GM06990 (cell line): Measurements from ENCODE around the gene HTRA2.

Experiments used
- DNase-seq: peaks from one replicate; pipeline ENCODE4 v3.0.0-alpha.2; 2011; ENCODE audit not compliant: insufficient read length; ENCODE audit errors: extremely low read depth
- H3K27me3 ChIP-seq: replicated peaks from 2 replicates; pipeline ENCODE4 v1.6.0; 2011; ENCODE audit warnings: low read length; ENCODE audit not compliant: control insufficient read depth, insufficient read depth
- H3K36me3 ChIP-seq: 2 replicates; pipeline ENCODE4 v1.5.1; 2011; ENCODE audit warnings: low read length; ENCODE audit not compliant: control insufficient read depth, insufficient read depth
- H3K4me3 ChIP-seq: replicated peaks from 2 replicates; pipeline ENCODE4 v1.5.1; 2011; ENCODE audit warnings: low read depth, mild to moderate bottlenecking, control low read depth, low read length
- TF ChIP-seq, protein P1 (sequence below): IDR thresholded peaks from 2 replicates; pipeline ENCODE4 v1.5.1; 2011; ENCODE audit warnings: low read length, control low read depth, mild to moderate bottlenecking, inconsistent platforms; ENCODE audit not compliant: insufficient read depth, poor library complexity, severe bottlenecking

The HTRA2 gene

DNA sequence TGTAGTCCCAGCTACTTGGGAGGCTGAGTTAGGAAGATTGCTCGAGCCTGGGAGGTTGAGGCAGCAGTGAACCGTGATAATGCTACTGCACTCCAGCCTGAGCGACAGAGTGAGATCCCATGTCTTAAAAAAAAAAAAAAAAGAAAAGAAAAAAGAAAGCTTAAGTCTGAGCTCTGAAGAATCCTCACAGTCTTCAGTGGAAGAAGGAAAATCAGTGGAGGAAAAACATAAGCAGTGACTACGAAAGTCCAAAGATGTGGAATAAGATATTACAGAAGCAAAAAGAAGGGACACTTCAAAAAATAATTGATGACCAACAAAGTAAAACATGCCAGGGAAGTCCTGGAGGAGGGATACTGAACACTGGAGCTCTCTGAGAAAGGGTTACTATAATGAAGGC is 19.5 kb upstream of the HTRA2 start:
- TF ChIP-seq, protein P1, sequence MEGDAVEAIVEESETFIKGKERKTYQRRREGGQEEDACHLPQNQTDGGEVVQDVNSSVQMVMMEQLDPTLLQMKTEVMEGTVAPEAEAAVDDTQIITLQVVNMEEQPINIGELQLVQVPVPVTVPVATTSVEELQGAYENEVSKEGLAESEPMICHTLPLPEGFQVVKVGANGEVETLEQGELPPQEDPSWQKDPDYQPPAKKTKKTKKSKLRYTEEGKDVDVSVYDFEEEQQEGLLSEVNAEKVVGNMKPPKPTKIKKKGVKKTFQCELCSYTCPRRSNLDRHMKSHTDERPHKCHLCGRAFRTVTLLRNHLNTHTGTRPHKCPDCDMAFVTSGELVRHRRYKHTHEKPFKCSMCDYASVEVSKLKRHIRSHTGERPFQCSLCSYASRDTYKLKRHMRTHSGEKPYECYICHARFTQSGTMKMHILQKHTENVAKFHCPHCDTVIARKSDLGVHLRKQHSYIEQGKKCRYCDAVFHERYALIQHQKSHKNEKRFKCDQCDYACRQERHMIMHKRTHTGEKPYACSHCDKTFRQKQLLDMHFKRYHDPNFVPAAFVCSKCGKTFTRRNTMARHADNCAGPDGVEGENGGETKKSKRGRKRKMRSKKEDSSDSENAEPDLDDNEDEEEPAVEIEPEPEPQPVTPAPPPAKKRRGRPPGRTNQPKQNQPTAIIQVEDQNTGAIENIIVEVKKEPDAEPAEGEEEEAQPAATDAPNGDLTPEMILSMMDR, result no peak
- H3K4me3 ChIP-seq, result no peak overlapping the region
- H3K27me3 ChIP-seq, result peaks cover 2% of the 10 kb centered on the region; the same call in 1 of the 2 replicates
- DNase-seq, result no peak
- peaks cover 4% of the 10 kb centered on the region for H3K36me3 ChIP-seq

DNA sequence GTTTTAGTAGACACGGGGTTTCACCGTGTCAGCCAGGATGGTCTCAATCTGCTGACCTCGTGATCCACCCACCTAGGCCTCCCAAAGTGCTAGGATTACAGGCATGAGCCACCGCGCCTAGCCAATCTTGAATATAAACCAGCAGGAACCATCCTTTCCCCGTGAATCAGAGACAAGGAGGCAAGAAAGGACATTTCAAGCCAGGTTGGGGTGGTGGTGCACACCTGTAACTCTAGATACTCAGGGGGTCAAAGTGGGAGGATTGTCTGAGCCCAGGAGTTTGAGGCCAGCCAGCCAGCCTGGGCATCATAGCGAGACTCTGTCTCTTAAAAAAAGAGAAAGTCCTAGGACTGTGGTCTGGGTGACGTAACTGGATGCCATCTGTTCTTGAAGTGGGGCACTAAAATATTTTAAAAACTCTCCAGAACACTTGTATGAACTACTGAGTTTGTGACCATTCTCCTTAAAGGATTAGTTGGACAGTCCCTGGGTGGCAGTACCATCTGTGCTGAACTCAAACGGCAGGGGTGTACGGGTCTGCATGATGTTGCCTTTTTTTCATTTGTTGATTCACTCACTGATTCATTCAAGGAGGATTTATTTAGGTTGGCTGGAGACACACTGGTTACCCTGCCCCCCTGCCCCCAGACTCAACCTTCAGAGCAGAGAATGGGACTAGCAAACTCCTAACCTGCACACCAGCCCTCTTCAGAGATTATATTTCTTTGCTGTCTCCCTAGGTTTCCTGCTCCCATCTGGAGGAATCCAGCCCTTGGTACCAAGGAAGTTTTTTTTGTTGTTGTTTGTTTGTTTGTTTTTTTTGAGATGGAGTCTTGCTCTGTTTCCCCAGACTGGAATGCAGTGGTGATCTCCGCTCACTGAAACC is 18.4 kb upstream of the HTRA2 start:
- Histone ChIP-seq H3K36me3 (no peaks in the 10 kb centered on the region), H3K27me3 (peaks cover 2% of the 10 kb centered on the region; the same call in 1 of the 2 replicates), H3K4me3 (no peak overlapping the region)
- TF ChIP-seq, protein P1, result no peak
- DNase-seq, result no peak

DNA sequence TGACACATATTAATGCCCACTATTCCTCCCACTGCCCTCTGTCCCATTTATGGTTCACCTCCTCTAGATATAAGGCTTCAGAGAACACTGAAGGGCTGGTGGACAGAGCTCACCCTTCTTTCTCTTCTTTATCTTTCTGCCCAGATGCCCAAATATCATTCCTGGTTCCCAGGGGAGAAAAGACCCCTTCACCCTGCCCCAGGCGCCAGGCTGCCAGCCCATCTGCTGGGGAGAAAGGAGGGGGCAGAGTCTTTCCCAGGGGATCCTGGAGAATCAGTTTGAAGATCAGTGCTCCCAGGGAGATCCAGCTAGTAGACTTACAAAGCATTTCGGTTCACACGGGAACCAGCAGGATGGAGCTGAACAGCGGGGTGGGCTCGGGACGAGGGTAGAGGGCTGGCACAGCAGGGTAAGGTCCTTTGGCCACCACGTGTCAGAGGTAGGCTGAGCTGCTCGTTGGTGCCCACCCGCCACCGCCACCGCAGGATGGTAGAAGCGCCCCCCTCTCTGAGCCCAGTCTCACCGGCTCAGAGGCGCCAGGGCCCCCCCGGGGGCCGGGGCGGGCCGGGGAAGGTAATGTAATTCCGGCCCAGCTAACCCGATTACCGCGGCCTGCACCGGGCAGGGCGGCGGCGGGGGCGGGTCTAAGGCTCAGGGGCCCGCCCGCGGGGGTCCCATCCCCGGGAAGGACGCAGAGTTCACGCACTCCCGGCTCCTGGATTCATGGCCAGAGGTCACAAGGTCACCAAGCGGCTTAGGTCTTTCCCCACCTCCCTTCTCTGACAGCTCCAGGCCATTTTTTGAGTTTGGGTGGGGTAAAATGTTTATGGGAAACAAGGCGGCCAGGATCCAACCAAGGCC is 16.8 kb upstream of the HTRA2 start:
- Histone ChIP-seq H3K27me3 (peaks cover 2% of the 10 kb centered on the region; the same call in 1 of the 2 replicates), H3K36me3 (no peaks in the 10 kb centered on the region), H3K4me3 (no peak overlapping the region)
- TF ChIP-seq, protein P1, result no peak
- no peak for DNase-seq

DNA sequence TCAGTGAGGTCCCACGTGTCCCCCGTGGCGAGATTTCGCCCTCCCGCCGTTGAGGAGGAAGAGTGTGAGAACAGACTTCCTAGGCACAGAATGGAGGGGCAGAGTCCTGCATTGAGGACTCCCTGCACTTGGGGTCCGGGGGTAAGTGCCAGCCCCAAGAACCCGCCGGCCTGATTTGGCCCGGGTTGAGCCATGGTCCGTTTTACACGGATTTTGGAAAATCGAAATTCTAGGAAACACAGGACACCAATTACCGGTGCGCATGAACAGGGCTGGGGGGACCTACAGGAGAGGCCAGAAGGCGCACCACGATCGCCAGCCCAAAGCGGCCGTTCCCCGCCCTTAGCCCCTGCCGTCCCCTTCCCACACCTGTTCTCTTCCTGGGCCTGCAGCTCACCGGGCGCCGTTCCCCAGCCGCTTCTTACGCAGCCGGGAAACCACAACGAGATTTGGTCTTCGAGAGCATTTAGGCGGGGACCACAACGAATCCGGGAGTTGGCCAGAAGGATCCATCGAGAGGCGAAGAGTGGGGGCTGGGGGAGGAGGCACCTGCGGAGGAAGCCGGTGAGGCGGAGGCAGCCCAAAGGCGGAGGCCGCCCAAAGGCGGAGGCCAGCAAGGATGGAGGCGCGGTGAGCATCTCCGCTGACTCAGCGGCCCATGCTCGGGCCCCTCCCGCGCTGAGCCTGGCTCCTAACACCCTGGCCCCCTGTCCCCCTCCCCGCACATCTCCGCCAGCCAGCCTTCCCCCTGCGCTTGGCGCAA is 15.9 kb upstream of the HTRA2 start:
- peak; percentile 33 for DNase-seq
- TF ChIP-seq, protein P1, result no peak
- Histone ChIP-seq H3K4me3 (peak overlapping the region; percentile 46), H3K36me3 (no peaks in the 10 kb centered on the region), H3K27me3 (peaks cover 2% of the 10 kb centered on the region; the same call in 1 of the 2 replicates)

DNA sequence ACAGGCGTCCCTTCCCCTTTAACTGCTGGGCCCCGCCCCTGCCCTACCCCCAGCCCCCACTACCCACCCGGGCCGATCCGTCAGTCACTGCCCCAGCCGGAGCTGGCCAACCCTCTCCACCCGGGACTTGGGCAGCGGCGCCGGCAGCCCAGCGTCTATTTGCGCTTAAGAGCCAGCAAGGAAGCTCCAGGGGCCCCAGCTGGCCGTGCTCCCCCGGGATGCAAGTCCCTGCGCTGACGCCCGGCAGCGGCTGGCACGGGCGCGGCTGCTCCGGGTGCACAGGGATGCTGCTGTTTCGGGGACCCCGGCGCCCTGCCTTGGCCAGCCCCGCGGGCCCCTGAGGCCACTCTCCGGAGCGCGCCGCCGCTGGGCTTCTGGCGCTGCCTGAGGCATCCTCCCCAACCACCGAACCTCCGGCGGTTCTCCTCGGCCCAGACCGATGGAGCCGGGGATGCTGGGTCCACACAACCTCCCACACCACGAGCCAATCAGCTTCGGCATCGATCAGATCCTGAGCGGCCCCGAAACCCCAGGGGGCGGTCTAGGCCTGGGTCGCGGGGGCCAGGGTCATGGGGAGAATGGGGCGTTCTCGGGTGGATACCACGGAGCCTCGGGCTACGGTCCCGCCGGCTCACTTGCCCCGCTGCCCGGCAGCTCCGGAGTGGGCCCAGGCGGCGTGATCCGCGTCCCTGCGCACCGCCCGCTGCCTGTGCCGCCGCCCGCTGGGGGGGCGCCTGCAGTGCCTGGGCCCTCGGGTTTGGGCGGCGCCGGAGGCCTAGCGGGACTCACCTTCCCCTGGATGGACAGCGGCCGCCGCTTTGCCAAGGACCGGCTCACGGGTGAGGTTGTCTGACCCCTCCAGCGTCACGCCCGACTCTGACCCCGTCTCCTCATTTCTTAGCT is 15.1 kb upstream of the HTRA2 start, which contains the start of gene TLX2:
Gene TLX2 (plus strand): TSS at position 83 of the 903 bp plus-strand sequence. CDS start 357 bp downstream, at position 440.
- Histone ChIP-seq H3K36me3 (no peaks in the 10 kb centered on the region), H3K4me3 (peak within 1 kb of the TSS; percentile 46), H3K27me3 (peaks cover 2% of the 10 kb centered on the region; the same call in 1 of the 2 replicates)
- TF ChIP-seq, protein P1, result peak; percentile 12
- DNase-seq, result no peak
